ENCODE data around the gene SMIM34.
"Not testable (repeated sequence)": the region's sequence is repeated elsewhere in the genome, so short reads cannot be mapped to it uniquely, and the experiment has no call there.

The SMIM34 gene

GRCh38 chr21:34407294-34407693, 16.5 kb downstream of the SMIM34 start:
- H3K9me3 ChIP-seq (ENCODE audit: control insufficient read depth, low read depth, low read length); H3K4me3 ChIP-seq (ENCODE audit: low read length); H3K27ac ChIP-seq (ENCODE audit: low read length); H3K27me3 ChIP-seq (ENCODE audit: control insufficient read depth, insufficient read depth, low read length); H3K9ac ChIP-seq (ENCODE audit: low read length); H3K4me1 ChIP-seq (ENCODE audit: control insufficient read depth, low read depth, low read length); H3K36me3 ChIP-seq (ENCODE audit: control insufficient read depth, low read depth, low read length): not testable (repeated sequence)

GRCh38 chr21:34406676-34407075, 17.1 kb downstream of the SMIM34 start:
- not testable (repeated sequence) for H3K36me3 ChIP-seq (ENCODE audit: control insufficient read depth, low read depth, low read length); H3K27ac ChIP-seq (ENCODE audit: low read length); H3K4me1 ChIP-seq (ENCODE audit: control insufficient read depth, low read depth, low read length); H3K4me3 ChIP-seq (ENCODE audit: low read length); H3K9ac ChIP-seq (ENCODE audit: low read length); H3K27me3 ChIP-seq (ENCODE audit: control insufficient read depth, insufficient read depth, low read length); H3K9me3 ChIP-seq (ENCODE audit: control insufficient read depth, low read depth, low read length)

DNA sequence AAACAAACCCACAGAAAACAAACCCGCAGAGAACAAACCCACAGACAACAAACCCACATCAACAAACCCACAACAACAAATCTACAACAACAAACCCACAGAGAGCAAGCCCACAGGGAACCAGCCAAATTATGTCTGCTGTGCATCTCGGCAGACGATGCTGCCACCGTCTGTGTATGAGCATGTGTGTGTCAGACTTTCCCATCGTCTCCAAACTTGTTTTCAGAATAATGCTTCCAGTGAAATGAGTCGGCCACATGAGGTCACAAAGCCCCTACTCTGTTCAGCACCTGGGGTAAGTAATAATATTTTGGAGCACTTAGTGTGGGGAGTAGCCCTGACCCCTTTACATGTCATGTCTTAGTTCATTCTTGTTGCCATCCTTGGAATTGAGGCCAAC, 17.6 kb downstream of the SMIM34 start:
- not testable (repeated sequence) for H3K36me3 ChIP-seq (ENCODE audit: control insufficient read depth, low read depth, low read length); H3K27ac ChIP-seq (ENCODE audit: low read length); H3K27me3 ChIP-seq (ENCODE audit: control insufficient read depth, insufficient read depth, low read length); H3K4me3 ChIP-seq (ENCODE audit: low read length); H3K9ac ChIP-seq (ENCODE audit: low read length); H3K9me3 ChIP-seq (ENCODE audit: control insufficient read depth, low read depth, low read length); H3K4me1 ChIP-seq (ENCODE audit: control insufficient read depth, low read depth, low read length)

DNA sequence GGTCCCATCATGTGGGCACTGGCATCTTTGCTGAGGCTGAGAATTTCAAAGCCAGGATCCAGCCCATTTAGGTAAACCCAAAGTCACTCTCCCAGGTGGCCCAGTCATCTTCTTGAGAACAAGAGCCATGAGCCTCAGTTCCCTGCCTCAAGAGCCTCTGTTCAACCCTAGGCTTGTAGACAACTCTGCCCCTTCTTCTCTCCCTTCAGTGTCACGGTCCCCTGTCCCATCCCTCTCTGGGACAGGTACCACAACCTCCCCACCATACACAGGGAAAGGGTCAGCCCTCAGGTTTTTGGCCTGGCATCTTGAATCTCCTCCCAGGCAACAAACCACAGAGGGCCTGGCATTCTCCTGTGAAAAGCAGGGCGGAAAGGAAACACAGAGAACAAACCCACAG, 18.1 kb downstream of the SMIM34 start:
- H3K9me3 ChIP-seq (ENCODE audit: control insufficient read depth, low read depth, low read length); H3K4me3 ChIP-seq (ENCODE audit: low read length); H3K4me1 ChIP-seq (ENCODE audit: control insufficient read depth, low read depth, low read length); H3K36me3 ChIP-seq (ENCODE audit: control insufficient read depth, low read depth, low read length); H3K27me3 ChIP-seq (ENCODE audit: control insufficient read depth, insufficient read depth, low read length); H3K27ac ChIP-seq (ENCODE audit: low read length); H3K9ac ChIP-seq (ENCODE audit: low read length): not testable (repeated sequence)

- H3K4me3 ChIP-seq (ENCODE audit: low read length); H3K4me1 ChIP-seq (ENCODE audit: control insufficient read depth, low read depth, low read length); H3K9me3 ChIP-seq (ENCODE audit: control insufficient read depth, low read depth, low read length); H3K27me3 ChIP-seq (ENCODE audit: control insufficient read depth, insufficient read depth, low read length); H3K27ac ChIP-seq (ENCODE audit: low read length); H3K9ac ChIP-seq (ENCODE audit: low read length); H3K36me3 ChIP-seq (ENCODE audit: control insufficient read depth, low read depth, low read length): not testable (repeated sequence)
Measured at GRCh38 chr21:34404742-34405141, 19.0 kb downstream of the SMIM34 start.

DNA sequence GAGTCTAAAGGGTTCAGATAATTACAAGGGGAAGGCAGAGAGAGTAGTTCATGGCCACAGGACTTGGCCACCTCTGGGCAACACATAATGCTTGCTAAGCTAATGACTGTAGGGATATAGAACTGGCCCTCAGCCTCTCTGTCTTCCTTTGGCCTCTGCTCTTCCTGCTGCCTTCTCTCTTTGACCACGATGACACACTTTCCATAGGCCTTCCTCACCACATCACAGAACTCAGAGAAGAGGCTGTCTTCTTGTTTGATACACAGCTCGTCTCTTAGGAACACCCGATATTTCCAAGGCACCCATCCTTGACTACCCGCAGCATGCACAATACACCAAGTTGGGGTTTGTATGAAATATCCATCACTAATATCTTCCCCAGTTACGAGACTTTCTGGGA, 23.2 kb downstream of the SMIM34 start:
- H3K9me3 ChIP-seq (ENCODE audit: control insufficient read depth, low read depth, low read length); H3K36me3 ChIP-seq (ENCODE audit: control insufficient read depth, low read depth, low read length); H3K4me1 ChIP-seq (ENCODE audit: control insufficient read depth, low read depth, low read length); H3K4me3 ChIP-seq (ENCODE audit: low read length); H3K27me3 ChIP-seq (ENCODE audit: control insufficient read depth, insufficient read depth, low read length); H3K9ac ChIP-seq (ENCODE audit: low read length); H3K27ac ChIP-seq (ENCODE audit: low read length): not testable (repeated sequence)

DNA sequence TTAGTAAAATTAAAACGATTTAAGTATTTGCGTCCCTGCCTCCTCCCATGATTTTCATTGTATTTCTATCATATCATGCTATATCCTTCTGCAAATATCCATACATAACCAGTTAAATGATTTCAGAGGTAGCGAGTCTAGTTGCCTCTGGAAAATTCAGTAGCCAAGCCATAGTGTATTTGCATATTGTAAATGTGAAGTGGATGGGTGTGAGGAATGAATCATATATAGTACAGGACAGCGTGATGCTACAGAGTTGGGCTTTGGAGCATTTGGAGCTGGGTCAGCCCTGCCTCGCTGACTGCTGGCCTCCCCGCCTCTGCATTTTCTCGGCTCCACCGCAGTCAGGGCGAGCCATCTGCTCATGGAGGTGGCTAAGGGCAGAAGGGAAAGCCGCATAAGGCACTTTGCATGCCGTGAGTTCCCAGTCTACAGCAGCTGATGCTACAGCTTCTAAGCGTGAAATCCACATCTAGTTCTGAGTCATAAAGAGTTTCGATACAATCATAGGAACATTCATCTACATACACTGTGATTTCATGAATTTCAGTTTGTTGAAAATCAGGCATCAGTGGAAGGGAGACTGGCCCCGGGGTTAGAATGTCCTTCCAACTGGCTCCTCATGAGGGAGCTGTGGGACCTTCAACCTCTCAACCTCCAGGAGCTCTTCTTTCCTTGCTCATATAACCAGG, 39.9 kb downstream of the SMIM34 start:
- not testable (repeated sequence) for H3K27ac ChIP-seq (ENCODE audit: low read length); H3K4me1 ChIP-seq (ENCODE audit: control insufficient read depth, low read depth, low read length); H3K4me3 ChIP-seq (ENCODE audit: low read length); H3K36me3 ChIP-seq (ENCODE audit: control insufficient read depth, low read depth, low read length); H3K9me3 ChIP-seq (ENCODE audit: control insufficient read depth, low read depth, low read length); H3K9ac ChIP-seq (ENCODE audit: low read length); H3K27me3 ChIP-seq (ENCODE audit: control insufficient read depth, insufficient read depth, low read length)

- not testable (repeated sequence) for H3K27me3 ChIP-seq (ENCODE audit: control insufficient read depth, insufficient read depth, low read length); H3K36me3 ChIP-seq (ENCODE audit: control insufficient read depth, low read depth, low read length); H3K27ac ChIP-seq (ENCODE audit: low read length); H3K4me3 ChIP-seq (ENCODE audit: low read length); H3K9ac ChIP-seq (ENCODE audit: low read length); H3K4me1 ChIP-seq (ENCODE audit: control insufficient read depth, low read depth, low read length); H3K9me3 ChIP-seq (ENCODE audit: control insufficient read depth, low read depth, low read length)
Measured at GRCh38 chr21:34383138-34383537, 40.6 kb downstream of the SMIM34 start.

DNA sequence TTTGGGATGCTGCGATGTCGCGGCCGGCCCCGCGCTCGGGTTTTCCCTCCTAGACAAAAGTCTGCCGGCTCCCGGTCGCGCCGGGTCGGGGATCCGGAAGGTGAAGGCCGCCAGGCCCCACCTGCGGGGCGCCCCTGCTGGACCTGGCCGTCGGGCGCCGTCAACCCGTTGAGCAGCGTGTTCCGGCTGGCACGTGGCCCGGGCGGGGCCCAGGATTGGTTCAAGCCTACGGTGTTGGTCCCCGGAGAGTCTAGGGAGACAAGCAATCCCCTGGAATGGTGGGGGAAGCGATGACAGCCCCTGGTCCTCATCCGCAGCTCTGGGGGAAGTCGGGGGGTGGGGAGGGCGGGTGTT, 48.2 kb downstream of the SMIM34 start:
- H3K27me3 ChIP-seq (ENCODE audit: control insufficient read depth, insufficient read depth, low read length): not testable (repeated sequence)

GRCh38 chr21:34374940-34375618, 48.7 kb downstream of the SMIM34 start, which contains the start of gene SMIM11:
Gene SMIM11, plus strand, starts transcription at chr21:34375507. Its CDS starts 3,998 bp downstream, at chr21:34379505.
- not testable (repeated sequence) for H3K27me3 ChIP-seq (ENCODE audit: control insufficient read depth, insufficient read depth, low read length); H3K27ac ChIP-seq (ENCODE audit: low read length); H3K9ac ChIP-seq (ENCODE audit: low read length); H3K36me3 ChIP-seq (ENCODE audit: control insufficient read depth, low read depth, low read length); H3K4me1 ChIP-seq (ENCODE audit: control insufficient read depth, low read depth, low read length); H3K9me3 ChIP-seq (ENCODE audit: control insufficient read depth, low read depth, low read length); H3K4me3 ChIP-seq (ENCODE audit: low read length)

More for the DNA sequence above, 48.2 kb downstream of the SMIM34 start:
- H3K4me1 ChIP-seq (ENCODE audit: control insufficient read depth, low read depth, low read length); H3K36me3 ChIP-seq (ENCODE audit: control insufficient read depth, low read depth, low read length); H3K4me3 ChIP-seq (ENCODE audit: low read length); H3K27ac ChIP-seq (ENCODE audit: low read length); H3K9me3 ChIP-seq (ENCODE audit: control insufficient read depth, low read depth, low read length); H3K9ac ChIP-seq (ENCODE audit: low read length): not testable (repeated sequence)

DNA sequence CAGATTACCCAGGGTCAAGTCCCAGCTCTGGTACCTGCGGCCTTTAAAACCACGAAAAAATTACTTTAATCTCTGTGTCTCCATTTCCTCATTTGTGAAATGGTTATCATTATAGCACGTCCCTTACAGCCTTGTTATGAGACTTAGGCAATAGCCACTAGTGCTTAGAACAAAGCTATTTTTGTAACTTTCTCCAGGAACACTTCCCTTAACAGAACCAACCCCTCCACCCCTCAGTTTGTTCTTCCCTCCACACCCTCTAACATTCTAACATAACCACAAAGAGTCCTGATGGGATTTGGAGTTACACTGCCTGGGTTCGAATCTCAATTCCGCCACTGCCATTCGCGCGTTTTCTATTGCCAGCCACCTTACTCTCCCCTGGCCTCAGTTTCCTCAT, 49.3 kb downstream of the SMIM34 start:
- H3K9ac ChIP-seq (ENCODE audit: low read length); H3K9me3 ChIP-seq (ENCODE audit: control insufficient read depth, low read depth, low read length); H3K36me3 ChIP-seq (ENCODE audit: control insufficient read depth, low read depth, low read length); H3K4me3 ChIP-seq (ENCODE audit: low read length); H3K27ac ChIP-seq (ENCODE audit: low read length); H3K4me1 ChIP-seq (ENCODE audit: control insufficient read depth, low read depth, low read length); H3K27me3 ChIP-seq (ENCODE audit: control insufficient read depth, insufficient read depth, low read length): not testable (repeated sequence)

DNA sequence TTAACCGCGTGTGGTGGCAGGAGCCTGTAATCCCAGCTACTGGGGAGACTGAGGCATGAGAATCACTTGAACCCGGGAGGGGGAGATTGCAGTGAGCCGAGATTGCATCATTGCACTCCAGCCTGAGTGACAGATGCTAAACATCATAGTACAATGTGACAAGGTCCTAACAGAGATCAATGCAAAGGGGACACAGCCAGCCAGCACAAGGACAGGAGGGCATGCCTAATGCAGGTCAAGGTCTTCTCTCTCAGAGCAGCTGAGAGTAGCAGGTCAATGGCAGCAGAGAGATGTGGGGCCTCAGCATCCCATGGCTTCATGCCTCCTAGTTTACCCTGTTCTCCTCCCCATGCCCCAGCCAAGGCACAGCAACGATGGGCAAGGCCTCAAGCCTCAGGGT, 51.4 kb downstream of the SMIM34 start:
- no peak overlapping the region for H3K9ac ChIP-seq (ENCODE audit: low read length)
- H3K4me3 ChIP-seq (ENCODE audit: low read length): no peak overlapping the region
- no peak overlapping the region for H3K27ac ChIP-seq (ENCODE audit: low read length)
- H3K27me3 ChIP-seq (ENCODE audit: control insufficient read depth, insufficient read depth, low read length): no peaks in the 10 kb centered on the region
- no peaks in the 10 kb centered on the region for H3K4me1 ChIP-seq (ENCODE audit: control insufficient read depth, low read depth, low read length)
- H3K9me3 ChIP-seq (ENCODE audit: control insufficient read depth, low read depth, low read length): no peaks in the 10 kb centered on the region
- H3K36me3 ChIP-seq (ENCODE audit: control insufficient read depth, low read depth, low read length): no peaks in the 10 kb centered on the region
